ENCODE measurements around the gene B4GALT2.

DNA sequence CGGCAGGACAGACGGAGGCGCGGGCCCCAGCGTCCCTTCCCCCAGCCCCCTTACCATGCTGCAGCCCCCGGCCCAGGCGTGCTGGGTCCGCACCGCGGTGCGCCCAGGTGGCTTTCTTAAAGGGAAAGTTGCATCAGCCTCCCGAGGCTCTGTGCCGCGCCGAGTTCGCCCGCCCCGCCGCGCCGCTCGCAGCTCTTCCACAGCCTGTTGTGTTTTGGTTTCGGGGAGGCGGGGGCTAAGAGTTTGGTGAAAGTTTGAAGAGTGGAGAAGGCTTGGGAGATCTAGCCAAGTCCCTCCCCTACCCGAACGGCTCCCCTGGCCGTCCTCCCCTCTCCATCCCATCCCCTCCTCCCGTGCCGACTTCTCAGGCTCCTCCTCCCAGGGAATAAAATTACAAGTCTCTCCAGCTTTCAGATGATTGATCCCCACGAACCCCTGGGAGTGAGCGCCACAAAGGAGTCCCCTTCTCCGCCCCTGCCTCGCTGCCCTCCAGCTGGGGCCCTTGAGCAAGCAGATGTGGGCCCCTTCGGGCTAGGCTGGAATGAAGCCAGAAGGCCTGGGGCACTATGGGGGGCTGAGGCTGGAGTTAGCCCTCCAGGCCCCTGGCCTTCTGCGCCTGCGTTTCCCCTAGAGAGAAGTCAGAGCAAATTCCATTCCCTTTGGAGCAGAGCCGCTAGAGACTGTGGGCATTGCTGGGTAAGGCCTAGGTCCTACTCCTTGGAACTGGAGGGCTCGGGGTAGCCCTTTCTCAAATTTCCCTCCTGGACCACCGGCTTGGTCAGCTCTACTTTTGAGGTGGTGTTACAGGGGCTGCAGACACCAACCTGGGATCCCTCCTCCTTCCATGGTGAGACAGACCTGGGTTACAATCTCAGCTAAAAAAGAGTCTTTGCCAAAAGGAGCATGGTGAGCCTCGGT lies 52.5 kb downstream of the B4GALT2 start, which contains the start of gene SLC6A9:
- TF ChIP-seq CTCF (conservative IDR thresholded peaks at IDR 0.05) (no peak), EZH2 (IDR thresholded peaks at IDR 0.05; ENCODE audit: low read depth) (no peak)
